Left colon (tissue), 2 donors: ENCODE data around the gene CST6. TPM values are rescaled to one million over a fixed set of nuclear protein-coding genes. Genes with fewer than 3 reads are reported as not detected.

ENCODE experiments used
- ATAC-seq: fragments of 200-7000 bp; cut with Tn5 transposase; one replicate; pipeline ENCODE4 v1.9.1; 2020; ENCODE audit warnings: mild to moderate bottlenecking, moderate library complexity
- DNase-seq, 2 donors: peaks; one replicate each; pipeline ENCODE4 v3.0.0-alpha.2; 2020
- intact Hi-C, 2 donors: fragments of 100-400 bp; cut with DNase I in 1 of 2; cut with micrococcal nuclease in 1 of 2; formaldehyde crosslinking; loops; one replicate each; pipeline versions ENCODE4 v1.11.2 to v1.14.0; 2022; cut with DNase I, micrococcal nuclease
- total RNA-seq, 2 donors: library from RNA; stranded (reverse); fragmentation: NEBNext Ultra II Directional; extraction: Animal tissue kit (Norgen Biotek cat#: 25700); gene quantifications; one replicate each; pipeline ENCODE4 v1.2.1, GENCODE V29; 2021
- donor health status: DM: no; HTN: no; CAD: no.
- donor health status: DM: yes; HTN: yes; CAD: no.

Gene CST6
- total RNA-seq, 2 donors from 2014 or later = not detected

DNA sequence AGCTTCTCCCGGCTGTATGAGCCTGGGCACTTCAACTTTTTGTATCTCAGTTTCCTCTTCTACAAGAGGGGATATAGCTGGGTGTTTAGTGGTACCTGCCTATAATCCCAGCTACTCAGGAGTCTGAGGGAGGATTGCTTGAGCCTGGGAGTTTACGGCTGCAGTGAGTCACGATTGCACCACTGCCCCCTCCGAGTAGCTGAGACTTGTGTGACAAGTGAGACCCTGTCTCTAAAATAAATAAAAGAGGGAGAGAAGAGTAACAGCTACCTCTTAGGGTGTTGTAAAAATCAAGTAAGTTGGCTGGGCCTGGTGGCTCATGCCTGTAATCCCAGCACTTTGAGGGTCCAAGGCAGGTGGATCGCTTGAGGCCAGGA lies 24.5 kb downstream of the CST6 start:
- ATAC-seq = no peak
- DNase-seq = no peak
- intact Hi-C loops = no loop called here

DNA sequence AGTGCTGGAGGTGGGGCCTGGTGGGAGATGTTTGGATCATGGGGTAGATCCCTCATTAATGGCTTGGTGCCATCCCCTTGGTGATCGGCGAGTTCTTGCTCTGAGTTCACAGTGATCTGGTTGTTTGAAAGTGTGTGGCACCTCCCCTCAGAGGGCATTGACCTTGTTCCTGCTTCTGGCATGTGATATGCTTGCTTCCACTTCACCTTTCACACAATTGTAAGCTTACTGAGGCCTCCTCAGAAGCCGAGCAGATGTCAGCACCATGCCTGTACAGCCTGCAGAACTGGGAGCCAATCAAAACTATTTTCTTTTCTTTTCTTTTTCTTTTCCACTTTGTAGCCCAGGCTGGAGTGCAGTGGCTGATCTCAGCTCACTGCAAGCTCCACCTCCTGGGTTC lies 25.5 kb downstream of the CST6 start:
- DNase-seq = no peak
- ATAC-seq = no peak
- intact Hi-C loops = no loop called here

DNA sequence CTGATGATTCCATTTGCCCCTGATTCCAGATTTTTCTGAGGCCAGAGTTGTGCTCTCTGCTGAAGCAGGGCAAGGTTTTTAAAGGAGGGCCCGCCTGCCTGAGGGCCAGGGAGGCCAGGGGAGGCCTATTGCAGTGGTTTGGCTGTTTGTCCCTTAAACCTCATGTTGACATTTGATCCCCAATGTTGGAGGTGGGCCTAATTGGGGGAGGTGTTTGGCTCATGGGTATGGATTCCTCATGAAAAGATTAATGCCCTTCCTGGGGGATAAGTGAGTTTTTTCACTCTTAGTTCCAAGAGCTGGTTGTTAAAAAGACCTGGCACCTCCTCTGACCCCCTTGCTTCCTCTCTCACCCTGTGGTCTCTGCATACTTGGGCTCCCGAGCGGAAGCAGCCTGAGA lies 28.0 kb downstream of the CST6 start:
- no peak for ATAC-seq
- DNase-seq = no peak
- intact Hi-C loops = no loop called here

DNA sequence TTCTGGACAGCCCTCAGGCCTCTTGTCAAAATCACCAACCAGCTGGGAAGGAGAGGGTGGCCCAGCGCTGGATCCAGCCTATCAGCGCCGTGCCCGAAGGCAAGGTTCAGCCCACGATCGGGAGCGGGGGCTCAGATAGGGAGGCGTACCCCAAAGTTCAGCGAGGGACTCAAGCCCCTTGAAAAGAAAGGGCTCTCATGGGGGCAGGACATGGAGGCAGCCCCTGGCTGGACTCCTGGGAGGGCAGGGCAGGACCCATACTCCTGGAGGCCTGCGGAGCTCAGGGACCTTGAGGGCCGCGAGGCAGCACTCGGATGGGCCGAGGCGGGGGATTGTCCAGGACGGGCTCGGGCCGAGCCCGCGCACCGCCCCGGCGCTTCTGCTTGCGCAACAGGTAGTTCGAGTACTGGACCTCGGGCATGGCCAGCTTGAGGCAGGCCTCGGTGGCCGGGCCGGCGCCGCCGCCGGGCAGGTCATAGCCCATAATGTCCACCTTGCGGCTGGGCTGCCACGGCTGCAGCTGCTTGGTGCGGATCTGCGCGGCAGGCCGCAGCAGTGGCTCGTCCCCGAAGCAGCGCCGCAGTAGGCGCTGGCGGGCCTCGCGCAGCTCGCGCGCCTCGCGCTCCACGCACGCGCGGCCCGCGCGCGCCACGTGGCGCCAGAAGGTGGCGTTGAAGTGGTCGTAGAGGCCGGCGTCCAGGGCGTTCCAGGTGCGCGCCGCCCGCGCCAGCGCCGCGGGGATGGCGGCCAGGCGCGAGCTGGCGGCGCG lies 30.6 kb downstream of the CST6 start:
- ATAC-seq = no peak
- intact Hi-C loops = no loop called here
- DNase-seq = no peak

DNA sequence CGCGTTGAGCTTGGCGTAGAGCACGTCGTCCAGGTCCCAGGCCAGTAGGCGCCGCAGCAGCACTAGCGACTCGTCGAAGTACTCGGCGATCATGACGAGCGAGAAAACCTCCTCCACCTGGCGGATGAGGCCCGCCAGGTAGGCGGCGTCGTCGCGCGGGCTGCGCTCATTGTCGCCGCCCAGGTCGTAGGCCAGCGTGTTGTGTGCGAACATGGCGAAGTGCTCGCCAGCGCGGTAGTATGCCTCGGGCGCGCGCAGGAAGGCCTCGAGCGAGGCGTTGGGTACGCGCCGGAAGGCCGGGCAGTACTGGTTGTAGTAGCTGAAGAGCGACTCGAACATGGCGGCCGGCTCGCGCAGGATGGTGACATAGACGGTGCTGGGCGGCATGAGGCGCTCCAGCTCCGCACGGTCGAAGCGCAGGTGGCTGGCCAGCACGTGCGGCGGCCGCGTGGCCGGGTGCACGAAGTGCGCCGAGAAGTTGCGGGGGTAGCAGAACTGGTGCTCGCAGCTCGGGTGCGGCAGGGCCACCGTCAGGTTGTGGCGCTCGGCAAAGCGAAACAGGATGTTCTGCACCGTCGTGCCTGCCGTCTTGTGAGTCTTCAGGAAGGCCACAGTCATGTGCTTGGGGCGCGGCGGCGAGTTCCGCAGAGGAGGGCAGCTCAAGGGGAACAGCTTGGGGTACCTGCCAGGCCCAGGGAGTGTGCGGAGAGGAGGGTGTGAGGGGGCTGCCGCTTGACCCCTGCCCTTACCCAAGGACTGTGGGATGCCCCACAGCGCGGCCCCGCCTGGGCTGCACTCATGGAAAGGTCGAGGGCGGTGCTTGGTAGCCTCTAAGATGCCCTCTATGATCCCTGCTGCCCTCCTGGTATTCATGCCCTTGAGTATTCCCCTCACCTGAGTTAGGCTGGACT lies 31.4 kb downstream of the CST6 start:
- no peak for DNase-seq
- no peak for ATAC-seq
- intact Hi-C loops = no loop called here

DNA sequence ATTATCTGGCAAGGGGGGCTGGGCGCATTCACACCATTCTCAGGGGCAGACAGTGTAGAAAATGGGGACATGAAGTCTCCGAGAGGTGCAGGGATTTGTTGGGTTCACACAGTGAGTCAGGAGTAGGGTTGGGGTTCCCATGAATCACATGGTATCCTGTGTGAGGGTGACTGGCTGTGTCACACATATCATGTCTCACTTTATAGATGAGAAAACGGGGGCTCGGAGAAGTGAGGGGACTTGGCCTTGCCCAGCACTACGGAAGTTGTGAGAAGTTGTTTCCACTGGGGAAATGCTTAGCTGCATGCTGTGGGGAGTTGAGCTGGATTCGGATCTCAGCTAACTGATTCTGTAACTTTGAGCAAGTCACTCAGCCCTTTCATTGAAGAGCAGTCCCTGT lies 32.9 kb downstream of the CST6 start:
- DNase-seq (no peak), ATAC-seq (no peak)
- intact Hi-C loops = no loop called here

DNA sequence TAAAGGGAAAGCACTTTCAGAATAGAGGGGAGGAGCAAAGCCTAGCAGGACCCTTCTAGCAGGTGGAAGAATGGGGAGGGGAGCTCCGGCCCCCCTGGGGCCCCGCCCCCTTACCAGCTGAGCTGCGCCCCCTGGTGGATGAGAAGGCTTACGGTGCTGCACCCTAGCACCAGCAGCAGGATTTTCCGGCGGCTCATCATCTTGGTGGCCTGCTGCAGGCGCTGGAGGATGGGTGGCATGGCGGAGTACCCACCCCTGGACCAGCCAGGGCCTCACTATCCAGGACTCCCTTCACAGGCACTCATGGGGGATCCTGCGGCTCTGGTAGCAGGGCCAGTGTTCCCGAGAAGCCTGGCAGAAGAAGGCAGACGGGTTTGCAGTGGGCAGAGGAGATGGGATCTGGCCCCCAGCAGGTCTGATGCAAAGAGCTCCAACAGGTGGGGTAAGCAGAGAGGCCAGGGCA lies 33.4 kb downstream of the CST6 start:
- peak; percentile 89 for ATAC-seq
- peak; percentile 68 to 82 for DNase-seq
- intact Hi-C loops = no loop called here

DNA sequence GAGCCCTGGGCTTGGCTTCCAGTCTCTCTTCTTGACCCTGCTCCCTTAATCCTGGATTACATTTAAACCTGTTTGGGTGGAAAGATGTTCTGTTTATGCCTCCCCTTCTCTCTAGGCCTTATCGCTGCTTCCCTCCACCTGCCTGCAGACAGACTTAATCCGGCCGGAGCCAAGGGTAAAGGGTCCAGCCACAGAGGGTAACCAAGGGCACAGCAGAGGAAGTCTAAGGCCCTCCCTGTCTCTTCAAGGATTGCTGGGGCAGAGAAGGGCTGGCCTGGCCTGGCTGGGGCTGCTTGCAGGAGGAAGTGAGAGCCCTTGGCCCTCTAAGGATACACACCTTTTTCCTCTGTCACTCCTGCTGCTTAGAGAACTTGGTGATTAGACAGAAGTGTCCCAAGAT lies 35.1 kb downstream of the CST6 start:
- ATAC-seq (no peak), DNase-seq (no peak)

DNA sequence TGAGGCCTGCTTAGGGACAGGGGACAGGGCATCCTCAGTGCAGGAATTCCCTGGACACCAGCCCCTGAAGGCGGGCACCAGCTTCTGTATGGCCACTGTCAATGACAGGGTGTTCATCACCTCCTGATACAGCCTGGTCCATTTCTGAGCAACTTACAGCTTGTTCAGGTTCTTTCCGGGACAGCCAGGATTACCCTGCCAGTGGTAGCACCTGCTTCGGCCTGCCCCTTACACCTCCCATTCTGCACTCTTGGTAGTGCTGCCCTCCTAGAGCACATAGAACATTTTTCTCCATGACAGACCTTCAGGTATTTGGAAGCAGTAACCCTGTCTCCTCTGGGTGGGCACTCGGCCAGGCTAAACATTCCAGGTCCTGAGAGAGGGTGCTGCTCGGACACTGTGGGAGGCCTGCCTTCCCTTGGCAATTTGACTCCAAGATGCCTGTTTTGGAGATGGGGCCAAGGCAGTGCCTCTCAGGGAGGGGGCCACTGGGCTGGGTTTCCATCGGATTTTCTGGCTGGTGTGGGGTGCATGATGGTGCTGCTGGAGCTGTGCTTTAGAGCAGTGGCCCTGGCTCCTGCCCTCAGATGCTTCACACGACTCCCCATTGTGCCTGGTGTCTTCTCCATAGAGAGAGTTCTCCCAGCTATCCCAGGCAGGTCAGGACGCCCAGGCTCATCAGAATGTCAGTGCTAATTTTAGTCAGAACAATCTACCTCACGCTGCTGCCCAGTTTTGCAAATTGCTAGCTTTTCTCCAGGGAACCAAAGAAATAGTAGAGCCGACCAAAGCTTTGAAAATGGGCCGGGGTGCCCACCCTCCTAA lies 35.9 kb downstream of the CST6 start:
- ATAC-seq (no peak), DNase-seq (no peak)
- intact Hi-C loops = no loop called here

More for the DNA sequence above, 35.1 kb downstream of the CST6 start:
- intact Hi-C loops = no loop called here

DNA sequence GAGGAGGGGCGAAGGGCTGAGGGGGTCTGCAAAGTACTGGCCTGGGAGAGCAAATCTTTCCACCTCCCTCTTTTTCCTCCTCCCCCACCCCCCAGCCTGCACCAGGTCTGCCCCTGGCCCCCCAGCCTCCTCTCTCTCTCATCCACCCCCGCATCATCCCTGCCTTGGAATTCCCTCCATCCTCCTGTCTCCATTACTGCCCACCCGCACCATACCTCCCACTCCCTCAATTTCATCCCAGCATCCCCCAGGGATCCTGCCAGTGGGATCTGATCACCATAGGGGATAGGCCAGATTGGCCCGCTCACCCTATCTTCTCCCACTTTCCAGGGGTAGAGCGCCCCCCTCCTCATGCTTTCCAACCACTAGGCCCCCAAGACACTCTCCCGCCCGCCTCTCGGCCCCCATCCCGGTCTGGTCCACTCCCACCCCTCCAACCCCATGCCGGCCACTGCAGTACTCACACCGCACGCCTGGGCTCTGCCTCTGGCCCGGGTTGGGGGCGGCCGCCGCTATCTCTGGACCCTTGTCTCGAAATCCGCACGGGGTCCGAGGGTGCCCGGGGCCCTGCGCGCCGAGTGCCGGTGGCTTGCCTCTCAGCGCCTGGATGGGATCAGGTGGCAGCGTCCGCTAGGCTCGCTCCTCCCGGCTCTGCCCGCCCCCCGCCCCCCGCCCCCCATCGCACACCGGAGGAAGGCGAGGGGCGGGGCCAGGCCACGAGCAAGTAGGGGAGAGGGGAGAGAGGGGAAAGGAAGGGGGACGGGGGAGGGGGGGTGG lies 36.9 kb downstream of the CST6 start, which contains the start of gene GAL3ST3:
GAL3ST3 (minus strand) TSS at position 615 of the 777 bp plus-strand sequence. CDS start 3,746 bp downstream, outside the sequence.
- intact Hi-C loops = no loop called here
- DNase-seq (no peak), ATAC-seq (no peak)

DNA sequence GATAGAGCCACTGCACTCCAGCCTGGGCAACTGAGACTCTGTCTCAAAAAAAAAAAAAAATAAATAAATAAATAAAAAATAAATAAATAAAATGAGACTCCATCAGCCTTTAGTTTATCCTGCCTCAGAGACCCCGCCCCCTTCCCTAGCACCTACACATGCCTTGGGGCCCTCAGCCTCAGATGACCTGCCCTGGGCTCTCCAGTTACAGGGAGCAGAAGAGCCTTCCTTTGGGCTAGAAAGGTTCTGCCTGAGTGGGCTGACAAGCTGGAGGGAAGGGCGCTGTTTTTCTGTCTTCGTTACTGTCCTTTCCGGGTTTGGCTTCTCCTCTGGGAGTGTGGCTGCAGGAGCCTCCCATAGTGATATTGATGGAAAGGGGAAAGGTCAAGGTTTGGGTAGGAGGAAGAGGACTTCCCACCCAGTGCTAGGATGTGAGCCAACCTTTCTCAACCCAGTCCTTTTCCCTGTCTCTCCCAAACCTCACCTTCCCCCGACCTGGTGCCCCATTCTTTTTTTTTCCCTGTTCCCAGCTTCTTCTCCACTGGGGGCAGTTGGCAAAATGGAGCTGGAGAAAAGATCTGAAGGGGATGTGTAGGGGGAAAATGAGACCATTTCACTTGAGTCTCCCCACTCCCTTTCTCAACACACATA lies 38.9 kb downstream of the CST6 start:
- ATAC-seq (no peak), DNase-seq (no peak)
- intact Hi-C loops = no loop called here

DNA sequence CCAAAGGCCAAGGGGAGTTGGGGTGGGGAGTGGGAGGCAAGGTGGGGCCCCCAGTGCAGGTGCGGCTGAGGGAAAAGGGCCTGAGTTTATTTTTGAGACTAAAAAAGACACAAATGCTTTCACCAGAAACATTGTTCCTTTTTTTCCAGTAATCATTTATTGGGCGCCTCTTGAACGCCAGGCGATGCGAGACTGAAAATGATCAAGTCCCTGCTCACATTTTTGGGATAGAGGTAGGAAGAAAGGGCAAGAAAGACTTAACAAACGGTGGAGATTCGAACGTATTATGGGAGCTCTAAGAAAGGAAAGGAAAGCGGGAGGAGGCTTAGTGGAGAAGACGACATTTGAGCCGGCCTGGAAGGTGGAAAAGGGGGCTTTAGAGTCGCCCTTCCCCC lies 39.6 kb downstream of the CST6 start:
- no peak for DNase-seq
- no peak for ATAC-seq
- intact Hi-C loops = no loop called here

DNA sequence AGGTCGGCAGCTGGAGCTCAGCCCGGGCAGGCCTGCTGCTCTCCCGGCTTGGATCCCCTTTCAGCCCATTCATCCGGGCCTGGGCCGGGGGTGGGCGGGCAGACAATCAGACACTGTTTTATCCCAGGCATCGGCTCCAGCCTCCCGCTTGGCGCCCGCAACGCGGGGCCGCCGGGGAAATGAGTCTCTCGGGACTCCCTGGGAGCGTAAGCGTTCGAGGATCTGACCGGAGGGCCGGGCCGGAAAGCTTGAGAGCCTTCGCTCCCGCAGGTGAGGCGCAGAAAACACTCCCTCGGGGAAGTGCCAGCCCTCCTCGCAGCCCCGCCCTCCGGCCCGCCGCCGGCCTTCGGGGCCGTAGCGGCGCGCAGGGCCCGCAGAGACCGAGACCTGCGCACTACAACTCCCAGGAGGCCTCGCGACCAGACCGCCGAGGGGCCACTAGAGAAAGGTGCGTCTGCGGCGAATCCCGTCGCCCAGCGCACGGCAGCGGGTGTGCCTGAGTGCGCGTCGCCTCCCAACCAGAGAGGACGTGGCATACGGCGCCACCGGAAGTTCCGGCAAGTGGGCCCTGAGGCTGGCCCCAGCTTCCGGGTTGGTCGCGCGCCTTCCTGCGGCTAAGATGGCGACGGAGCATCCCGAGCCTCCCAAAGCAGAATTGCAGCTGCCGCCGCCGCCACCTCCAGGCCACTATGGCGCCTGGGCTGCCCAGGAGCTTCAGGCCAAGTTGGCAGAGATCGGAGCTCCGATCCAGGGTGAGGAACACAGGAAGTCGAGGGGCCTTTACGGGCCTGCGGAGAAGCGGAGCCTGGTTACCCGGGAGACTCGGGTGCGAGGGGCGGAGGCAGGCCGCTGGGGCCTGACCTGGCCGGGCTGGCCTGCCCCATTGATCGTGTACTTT lies 40.2 kb downstream of the CST6 start, which contains the start of gene SF3B2:
SF3B2 (plus strand) TSS at position 599 of the 898 bp plus-strand sequence; CDS start at position 620, 21 bp downstream.
- ATAC-seq = peak; percentile 93
- intact Hi-C loops = no loop called here
- DNase-seq = peak; percentile 97 to 98

DNA sequence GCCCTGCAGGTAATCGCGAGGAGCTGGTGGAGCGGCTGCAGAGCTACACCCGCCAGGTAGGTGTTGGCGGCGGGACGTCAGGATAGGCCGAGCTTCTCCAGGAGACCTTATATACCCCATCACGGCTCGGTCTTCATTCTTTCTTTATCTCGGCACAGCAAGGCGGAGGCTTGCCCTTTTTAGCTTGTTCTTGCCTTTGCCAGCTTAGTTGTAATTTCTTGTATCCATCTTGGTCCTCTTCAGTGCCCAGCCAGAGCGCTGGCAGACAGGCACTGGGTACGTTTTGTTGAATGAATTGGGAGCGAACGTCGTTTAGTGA lies 40.8 kb downstream of the CST6 start:
- no peak for ATAC-seq
- intact Hi-C loops = no loop called here
- no peak for DNase-seq

DNA sequence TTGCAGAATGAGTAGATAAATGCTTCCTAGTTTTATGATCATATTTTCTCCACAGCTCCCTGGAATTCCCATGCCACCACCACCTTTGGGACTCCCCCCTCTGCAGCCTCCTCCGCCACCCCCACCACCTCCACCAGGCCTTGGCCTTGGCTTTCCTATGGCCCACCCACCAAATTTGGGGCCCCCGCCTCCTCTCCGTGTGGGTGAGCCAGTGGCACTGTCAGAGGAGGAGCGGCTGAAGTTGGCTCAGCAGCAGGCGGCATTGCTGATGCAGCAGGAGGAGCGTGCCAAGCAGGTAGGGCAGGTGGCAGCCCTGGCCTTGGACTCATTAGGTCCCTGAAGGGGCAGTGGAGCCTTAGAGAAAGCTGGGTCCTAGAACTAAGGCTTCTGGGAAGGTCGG lies 43.2 kb downstream of the CST6 start:
- intact Hi-C loops = no loop called here
- DNase-seq (no peak), ATAC-seq (no peak)

DNA sequence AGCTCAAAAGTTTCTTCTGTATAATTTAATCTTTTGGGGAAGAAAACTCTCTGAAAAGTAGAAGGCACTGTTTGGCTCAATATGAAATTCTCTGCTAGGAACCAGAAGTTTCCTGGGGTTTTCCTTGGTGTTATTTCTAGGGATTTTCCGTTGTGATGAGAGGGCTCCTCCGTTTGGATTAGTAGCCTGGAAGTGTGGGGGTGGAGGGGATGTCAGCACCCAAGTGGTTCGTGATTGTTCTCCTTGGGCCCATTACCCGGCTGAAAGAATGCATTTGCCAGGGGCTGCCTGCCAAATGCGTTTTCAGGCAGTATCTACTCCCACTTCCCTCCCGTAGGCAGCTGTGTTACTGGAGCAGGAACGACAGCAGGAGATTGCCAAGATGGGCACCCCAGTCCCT lies 44.7 kb downstream of the CST6 start:
- intact Hi-C loops = no loop called here
- ATAC-seq = no peak
- DNase-seq = no peak
